Activated CD8-positive, alpha-beta T cell treated with anti-CD3 and anti-CD28 coated beads for 36 hours (primary cell): Measurements from ENCODE around the gene IFITM10. TPM values are rescaled to one million over a fixed set of nuclear protein-coding genes. Genes with fewer than 3 reads are reported as not detected.

Source experiments
- ATAC-seq: fragments of 200-7000 bp; cut with Tn5 transposase; one replicate; pipeline ENCODE4 v1.10.0; 2021; ENCODE audit warnings: mild to moderate bottlenecking, moderate library complexity
- CTCF ChIA-PET: fragments of 350-600 bp; sonication (Branson Sonifier 250); formaldehyde crosslinking; loops from one replicate; lab custom pipeline; 2021; ENCODE audit warnings: antibody characterized with exemption; lab: Charles Lee
- POLR2A ChIA-PET: fragments of 350-600 bp; sonication (Branson Sonifier 250); formaldehyde crosslinking; loops from one replicate; lab custom pipeline; 2021; ENCODE audit warnings: antibody characterized with exemption; lab: Charles Lee
- DNase-seq: peaks from one replicate; pipeline ENCODE4 v3.0.0-alpha.2; 2020
- H3K27ac Mint-ChIP-seq: one replicate; pipeline ENCODE4 v1.8.0; 2021; ENCODE audit warnings: mild to moderate bottlenecking, mixed read lengths
- H3K27me3 Mint-ChIP-seq: one replicate; pipeline ENCODE4 v1.8.0; 2021; ENCODE audit warnings: mixed read lengths
- H3K36me3 Mint-ChIP-seq: one replicate; pipeline ENCODE4 v1.8.0; 2021; ENCODE audit warnings: low read depth, mixed read lengths
- H3K4me1 Mint-ChIP-seq: one replicate; pipeline ENCODE4 v1.8.0; 2021; ENCODE audit warnings: low read depth, mixed read lengths
- H3K4me3 Mint-ChIP-seq: one replicate; pipeline ENCODE4 v1.8.0; 2021; ENCODE audit warnings: mild to moderate bottlenecking, moderate library complexity, mixed read lengths
- H3K9me3 Mint-ChIP-seq: one replicate; pipeline ENCODE4 v1.8.0; 2021; ENCODE audit warnings: mixed read lengths
- intact Hi-C: fragments of 100-400 bp; cut with micrococcal nuclease; formaldehyde crosslinking; loops from one replicate; pipeline ENCODE4 v1.10.0; 2022
- total RNA-seq, 2 experiments: library from RNA; stranded (reverse); gene quantifications; one replicate each; pipeline ENCODE4 v1.2.3, GENCODE V29; 2021
- TF ChIP-seq, protein P1 (sequence below): fragments of 200-600 bp; IDR thresholded peaks from one replicate; pipeline ENCODE4 v1.8.0; 2022; ENCODE audit warnings: antibody characterized with exemption, mild to moderate bottlenecking

Gene IFITM10
- total RNA-seq, 2 experiments from 2014 or later = 0.07 to 0.31 TPM

- DNase-seq = no peak
- POLR2A ChIA-PET = no interaction called here
- H3K4me1 Mint-ChIP-seq = peaks cover 18% of the 10 kb centered on the region
- no peaks in the 10 kb centered on the region for H3K27me3 Mint-ChIP-seq
- CTCF ChIA-PET = interaction anchor here (0.7 to 5.9 kb wide), 4 partner anchors 11 to 452 kb away, joined by 4 to 27 read pairs (median 18); no protein-coding TSS in a partner anchor
- H3K27ac Mint-ChIP-seq = no peak overlapping the region
- no peak overlapping the region for H3K4me3 Mint-ChIP-seq
- intact Hi-C loops = no loop called here
- TF ChIP-seq, protein P1, sequence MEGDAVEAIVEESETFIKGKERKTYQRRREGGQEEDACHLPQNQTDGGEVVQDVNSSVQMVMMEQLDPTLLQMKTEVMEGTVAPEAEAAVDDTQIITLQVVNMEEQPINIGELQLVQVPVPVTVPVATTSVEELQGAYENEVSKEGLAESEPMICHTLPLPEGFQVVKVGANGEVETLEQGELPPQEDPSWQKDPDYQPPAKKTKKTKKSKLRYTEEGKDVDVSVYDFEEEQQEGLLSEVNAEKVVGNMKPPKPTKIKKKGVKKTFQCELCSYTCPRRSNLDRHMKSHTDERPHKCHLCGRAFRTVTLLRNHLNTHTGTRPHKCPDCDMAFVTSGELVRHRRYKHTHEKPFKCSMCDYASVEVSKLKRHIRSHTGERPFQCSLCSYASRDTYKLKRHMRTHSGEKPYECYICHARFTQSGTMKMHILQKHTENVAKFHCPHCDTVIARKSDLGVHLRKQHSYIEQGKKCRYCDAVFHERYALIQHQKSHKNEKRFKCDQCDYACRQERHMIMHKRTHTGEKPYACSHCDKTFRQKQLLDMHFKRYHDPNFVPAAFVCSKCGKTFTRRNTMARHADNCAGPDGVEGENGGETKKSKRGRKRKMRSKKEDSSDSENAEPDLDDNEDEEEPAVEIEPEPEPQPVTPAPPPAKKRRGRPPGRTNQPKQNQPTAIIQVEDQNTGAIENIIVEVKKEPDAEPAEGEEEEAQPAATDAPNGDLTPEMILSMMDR = no peak
- H3K36me3 Mint-ChIP-seq = peaks cover 2% of the 10 kb centered on the region
- no peak for ATAC-seq
- H3K9me3 Mint-ChIP-seq = peaks cover 5% of the 10 kb centered on the region
Measured at GRCh38 chr11:1699771-1700170, 50.6 kb downstream of the IFITM10 start.

- ChIA-PET CTCF (interaction anchor here (3.6 kb wide), 1 partner anchor 136 kb away, joined by 27 read pairs; no protein-coding TSS in a partner anchor), POLR2A (no interaction called here)
- intact Hi-C loops = no loop called here
- peaks cover 4% of the 10 kb centered on the region for H3K27me3 Mint-ChIP-seq
- H3K27ac Mint-ChIP-seq = no peak within 1 kb of the TSS
- ATAC-seq (no peak), DNase-seq (no peak)
- H3K4me3 Mint-ChIP-seq = no peak within 1 kb of the TSS
- H3K36me3 Mint-ChIP-seq = peaks cover 2% of the 10 kb centered on the region
- peaks cover 22% of the 10 kb centered on the region for H3K4me1 Mint-ChIP-seq
- TF ChIP-seq, protein P1 = no peak
- peaks cover 2% of the 10 kb centered on the region for H3K9me3 Mint-ChIP-seq
Measured at GRCh38 chr11:1696608-1697570, 53.5 kb downstream of the IFITM10 start, which contains the start of gene KRTAP5-6. TSS of gene KRTAP5-6 (plus strand) at chr11:1697195. CDS start at chr11:1697246, 51 bp downstream.

GRCh38 chr11:1695548-1696108 lies 54.8 kb downstream of the IFITM10 start:
- TF ChIP-seq, protein P1 = no peak
- intact Hi-C loops = loop anchor here (2.0 kb wide), 1 partner anchor 137 kb away; no protein-coding TSS in a partner anchor
- DNase-seq = no peak
- no peak overlapping the region for H3K4me3 Mint-ChIP-seq
- H3K27ac Mint-ChIP-seq = no peak overlapping the region
- ChIA-PET POLR2A (no interaction called here), CTCF (interaction anchor here (1.4 to 5.6 kb wide), 6 partner anchors 17 to 429 kb away, joined by 3 to 336 read pairs (median 61); partner anchors contain the start of gene SYT8)
- no peaks in the 10 kb centered on the region for H3K36me3 Mint-ChIP-seq
- no peaks in the 10 kb centered on the region for H3K9me3 Mint-ChIP-seq
- no peak for ATAC-seq
- H3K27me3 Mint-ChIP-seq = peaks cover 8% of the 10 kb centered on the region
- peaks cover 10% of the 10 kb centered on the region for H3K4me1 Mint-ChIP-seq

DNA sequence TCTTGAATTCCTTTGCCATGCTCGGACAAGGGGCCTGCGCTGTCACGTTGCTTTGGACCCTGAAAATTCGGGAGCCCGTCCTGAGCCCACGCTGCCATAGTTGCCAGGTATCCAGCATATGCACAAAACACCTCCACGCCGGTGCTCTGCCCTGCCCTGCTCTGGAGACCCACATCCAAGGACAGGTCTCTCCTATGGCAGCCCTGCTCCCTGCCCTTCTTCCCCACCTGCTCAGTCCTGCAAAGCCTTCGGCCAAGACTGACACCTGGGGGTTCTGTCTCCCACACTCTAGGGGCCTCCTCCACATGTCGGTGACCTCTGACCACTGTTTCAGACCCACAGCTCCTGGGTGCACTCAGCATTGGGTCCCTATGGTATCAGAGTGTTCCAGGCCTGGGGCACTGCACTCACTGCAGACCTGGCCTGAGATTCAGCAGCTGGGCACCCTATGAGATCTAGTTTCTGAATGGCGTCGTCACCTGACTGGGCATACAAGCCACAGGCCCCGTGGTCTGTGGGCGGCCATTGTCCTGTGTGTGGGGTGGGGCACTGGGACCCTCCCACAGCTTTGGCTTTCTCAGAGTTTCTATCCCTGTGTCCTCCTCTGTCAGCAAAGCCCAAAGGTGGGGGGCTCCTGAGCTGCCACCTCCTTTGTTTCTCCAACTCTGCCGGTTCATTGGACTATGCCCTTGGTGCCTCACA lies 55.4 kb downstream of the IFITM10 start:
- Mint-ChIP-seq H3K4me1 (peaks cover 5% of the 10 kb centered on the region), H3K36me3 (no peaks in the 10 kb centered on the region), H3K4me3 (no peak overlapping the region), H3K27ac (no peak overlapping the region), H3K9me3 (no peaks in the 10 kb centered on the region), H3K27me3 (peaks cover 12% of the 10 kb centered on the region)
- ATAC-seq (no peak), DNase-seq (no peak)
- ChIA-PET CTCF (interaction anchor here (0.7 to 5.6 kb wide), 37 partner anchors 12 to 456 kb away, joined by 3 to 336 read pairs (median 8); partner anchors contain the start of genes SYT8 and TNNI2), POLR2A (interaction anchor here (1.3 kb wide), 1 partner anchor 138 kb away, joined by 7 read pairs; no protein-coding TSS in a partner anchor)
- intact Hi-C loops = loop anchor here (2.0 kb wide), 1 partner anchor 138 kb away; no protein-coding TSS in a partner anchor
- TF ChIP-seq, protein P1 = no peak
